HG02938 (cell line): Measurements from ENCODE around the gene AGTPBP1.

Experiments used
- ATAC-seq: cut with Tn5 transposase; IDR thresholded peaks from one replicate; pipeline ENCODE4 v1.9.1; 2021; ENCODE audit warnings: mild to moderate bottlenecking, moderate library complexity; ENCODE audit not compliant: unreplicated experiment

The AGTPBP1 gene

DNA sequence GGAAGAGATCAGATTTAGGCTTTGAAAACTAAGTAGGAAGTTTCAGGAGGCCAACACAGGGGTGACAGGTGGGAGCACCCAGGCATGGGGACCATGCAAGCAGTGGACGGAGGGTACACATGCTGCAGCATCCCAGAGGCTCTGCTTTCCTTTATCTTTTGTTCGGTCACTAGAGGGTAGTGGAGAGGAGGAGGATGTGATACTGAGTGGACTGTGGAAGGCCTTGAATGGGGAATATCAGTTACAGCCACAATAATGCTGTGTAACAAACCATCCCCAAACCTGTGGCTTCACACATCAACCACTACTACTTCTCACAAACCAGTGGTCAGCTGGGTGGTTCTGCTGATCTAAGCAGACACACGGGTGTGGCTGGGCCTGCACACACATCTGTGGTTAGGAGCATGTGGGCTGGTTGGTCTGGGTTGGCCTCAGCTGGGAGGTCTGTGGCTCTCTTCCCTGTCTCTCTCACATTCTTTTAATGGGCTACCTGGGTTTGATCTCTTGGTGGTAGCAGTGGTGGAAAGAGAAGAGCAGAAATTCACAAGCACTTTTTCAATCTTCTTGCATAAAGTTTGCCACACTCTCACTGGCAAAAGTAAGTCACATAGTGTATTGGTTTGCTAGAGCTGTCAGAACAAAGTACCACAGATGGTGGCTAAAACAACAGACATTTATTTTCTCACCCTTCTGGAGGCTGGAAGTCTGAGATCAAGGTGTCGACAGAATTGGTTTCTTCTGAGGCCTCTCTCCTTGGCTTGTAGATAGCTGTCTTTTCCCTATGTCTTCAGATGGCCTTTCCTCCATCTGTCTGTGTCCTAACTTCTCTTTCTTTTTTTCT is 238.7 kb downstream of the AGTPBP1 start:
- no peak for ATAC-seq

DNA sequence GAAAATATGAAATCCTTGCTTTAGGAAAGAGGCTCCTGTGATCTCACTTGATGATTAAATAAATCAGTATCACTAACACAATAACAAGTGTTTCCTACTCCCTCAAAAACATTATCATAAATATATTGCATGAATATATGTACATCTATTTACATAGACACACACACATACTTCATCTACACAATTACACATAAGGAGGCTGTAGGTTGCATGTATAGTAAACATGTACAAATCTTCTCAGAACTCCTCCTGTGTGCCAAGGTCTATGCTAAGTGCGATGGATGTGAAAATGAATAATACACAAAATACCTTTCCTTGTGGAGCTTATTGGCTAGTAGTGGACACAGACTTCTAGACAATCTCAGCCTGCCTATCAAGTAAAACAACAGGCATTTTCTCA is 239.9 kb downstream of the AGTPBP1 start:
- no peak for ATAC-seq

DNA sequence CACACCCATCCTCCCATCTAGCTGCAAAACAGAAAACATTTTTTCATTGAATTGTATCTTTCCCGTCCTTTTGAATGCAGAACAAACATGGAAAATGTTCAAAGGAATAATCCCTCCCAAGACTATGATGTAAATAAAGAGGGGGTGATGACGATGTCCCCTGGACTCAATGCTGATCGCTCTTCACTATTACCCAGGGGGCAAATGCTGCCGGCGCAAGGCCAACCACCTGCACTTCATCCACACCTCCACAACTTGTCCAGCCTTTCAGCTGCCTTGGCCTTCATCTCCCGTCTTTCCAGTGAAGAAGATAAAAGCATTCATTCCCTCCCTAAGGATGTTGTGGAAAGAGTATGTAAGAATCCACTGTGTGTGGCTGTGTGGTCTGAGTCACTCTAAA is 240.3 kb downstream of the AGTPBP1 start:
- no peak for ATAC-seq
